Measurements from ENCODE around the gene C20orf202. TPM values are rescaled to one million over a fixed set of nuclear protein-coding genes. Genes with fewer than 3 reads are reported as not detected.

Gene C20orf202
- total RNA-seq, 4 donors from 2014 or later: 0.73 to 0.83 TPM; not detected in 2

- Histone ChIP-seq H3K36me3 (no peaks in the 10 kb centered on the region), H3K9me3 (no peaks in the 10 kb centered on the region), H3K4me3 (no peak overlapping the region), H3K27ac (no peak overlapping the region), H3K4me1 (no peaks in the 10 kb centered on the region), H3K27me3 (no peaks in the 10 kb centered on the region)
- TF ChIP-seq POLR2A (IDR thresholded peaks at IDR 0.05) (no peak), CTCF (IDR thresholded peaks at IDR 0.05) (no peak)
- intact Hi-C loops (cut with DNase I; ENCODE audit: low total_unique reads): loop anchor here (5.0 kb wide), 1 partner anchor 393 kb away; no protein-coding TSS in a partner anchor
- no peak for DNase-seq
Measured at GRCh38 chr20:1210501-1210900, 7.2 kb downstream of the C20orf202 start.

GRCh38 chr20:1212023-1212422, 8.8 kb downstream of the C20orf202 start:
- DNase-seq: no peak
- H3K9me3 ChIP-seq: no peaks in the 10 kb centered on the region
- H3K27me3 ChIP-seq: peaks cover 0 to 5% of the 10 kb centered on the region in 2 donors
- H3K36me3 ChIP-seq: no peaks in the 10 kb centered on the region
- intact Hi-C loops (cut with DNase I; ENCODE audit: low total_unique reads): loop anchor here (5.0 kb wide), 1 partner anchor 395 kb away; no protein-coding TSS in a partner anchor
- no peak for TF ChIP-seq CTCF (IDR thresholded peaks at IDR 0.05)
- no peak for TF ChIP-seq POLR2A (IDR thresholded peaks at IDR 0.05)
- H3K4me3 ChIP-seq: no peak overlapping the region
- no peak overlapping the region for H3K27ac ChIP-seq
- no peaks in the 10 kb centered on the region for H3K4me1 ChIP-seq

GRCh38 chr20:1212607-1213396, 9.5 kb downstream of the C20orf202 start:
- peak; percentile 42 to 50 for DNase-seq
- no peak overlapping the region for H3K4me3 ChIP-seq
- peaks cover 0 to 5% of the 10 kb centered on the region in 2 donors for H3K27me3 ChIP-seq
- no peak overlapping the region for H3K27ac ChIP-seq
- intact Hi-C loops (cut with DNase I; ENCODE audit: low total_unique reads): loop anchor here (5.0 kb wide), 1 partner anchor 396 kb away; no protein-coding TSS in a partner anchor
- no peaks in the 10 kb centered on the region for H3K36me3 ChIP-seq
- no peaks in the 10 kb centered on the region for H3K4me1 ChIP-seq
- H3K9me3 ChIP-seq: no peaks in the 10 kb centered on the region
- peak; percentile 56 to 75 (median 72) for TF ChIP-seq CTCF (IDR thresholded peaks at IDR 0.05)
- no peak for TF ChIP-seq POLR2A (IDR thresholded peaks at IDR 0.05)

DNA sequence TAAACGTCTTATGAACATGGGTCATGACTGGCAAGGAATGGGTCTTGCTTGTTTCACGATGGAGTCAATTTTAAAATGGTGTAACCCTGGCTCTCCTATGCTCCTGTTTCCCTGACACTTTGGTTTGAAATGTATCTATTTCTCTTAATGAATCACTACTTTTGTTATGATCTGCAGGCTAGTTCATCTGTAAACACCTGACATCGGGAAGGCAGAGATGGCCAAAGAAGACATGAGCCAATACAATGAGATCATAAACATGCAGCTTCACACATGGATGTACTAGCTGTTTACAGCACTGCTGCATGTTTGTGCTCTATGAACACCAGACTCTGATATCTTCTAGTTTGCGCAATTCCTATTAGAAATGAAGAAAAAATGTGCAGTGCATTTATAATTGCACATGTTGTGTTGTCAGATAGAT, 11.6 kb downstream of the C20orf202 start:
- Histone ChIP-seq H3K4me1 (no peaks in the 10 kb centered on the region), H3K9me3 (no peaks in the 10 kb centered on the region), H3K27ac (no peak overlapping the region), H3K36me3 (no peaks in the 10 kb centered on the region), H3K4me3 (no peak overlapping the region), H3K27me3 (peaks cover 0 to 5% of the 10 kb centered on the region in 2 donors)
- no peak for TF ChIP-seq POLR2A (IDR thresholded peaks at IDR 0.05)
- no peak for TF ChIP-seq CTCF (IDR thresholded peaks at IDR 0.05)
- no peak for DNase-seq
- intact Hi-C loops (cut with DNase I; ENCODE audit: low total_unique reads): loop anchor here (5.0 kb wide), 1 partner anchor 398 kb away; no protein-coding TSS in a partner anchor
